Measurements from ENCODE around the gene MACF1. TPM values are rescaled to one million over a fixed set of nuclear protein-coding genes. Genes with fewer than 3 reads are reported as not detected.

MACF1 gene
- total RNA-seq, 1 donor from 2014 or later, result 222 TPM

DNA sequence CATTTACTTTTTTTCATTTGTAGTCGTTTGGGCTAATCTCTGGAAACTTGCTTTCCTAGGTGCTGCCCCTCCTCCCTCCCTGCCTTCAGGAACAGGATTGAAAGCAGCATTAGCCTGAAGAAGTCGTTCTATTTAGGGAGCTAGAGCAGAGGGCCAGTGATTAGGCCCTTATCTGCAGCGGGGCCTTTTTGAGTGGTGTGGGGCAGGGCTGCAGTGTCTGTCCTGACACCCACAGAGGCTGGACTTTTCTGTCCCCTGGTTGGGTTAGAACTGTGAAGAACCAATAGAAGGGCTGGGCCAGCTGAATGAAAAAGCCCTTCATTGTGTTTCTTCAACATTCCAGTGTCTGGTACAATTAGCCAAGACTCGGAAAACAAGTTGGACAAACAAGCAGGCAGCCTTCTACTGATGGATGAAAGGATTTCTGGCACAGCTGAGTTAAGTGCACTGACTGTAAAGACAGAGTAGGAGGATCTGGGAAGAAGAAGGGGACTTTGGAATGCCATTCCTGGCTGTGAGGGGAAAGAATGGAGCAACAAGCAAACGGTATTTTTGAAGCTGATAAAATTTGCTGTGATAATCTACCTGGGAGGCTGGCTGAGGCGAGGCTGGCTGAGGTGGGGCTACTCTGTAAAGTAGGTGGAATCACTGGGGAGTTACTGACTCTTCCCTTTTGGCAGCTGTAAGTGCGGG lies 9.7 kb downstream of the MACF1 start:
- Mint-ChIP-seq H3K9me3 (no peaks in the 10 kb centered on the region), H3K4me3 (peak overlapping the region; percentile 1), H3K27me3 (ENCODE audit: insufficient read depth, low read depth) (peaks cover 4% of the 10 kb centered on the region), H3K4me1 (peaks cover 35% of the 10 kb centered on the region), H3K36me3 (peaks cover 8% of the 10 kb centered on the region), H3K27ac (peak overlapping the region; percentile 87)
- H3K4me1 ChIP-seq, result peaks cover 47% of the 10 kb centered on the region
- H3K4me2 ChIP-seq, result peak overlapping the region; percentile 67
- no peaks in the 10 kb centered on the region for H3K9me3 ChIP-seq (ENCODE audit: low read depth)
- no peak overlapping the region for H2AFZ ChIP-seq (replicated peaks)
- H3K36me3 ChIP-seq, result no peaks in the 10 kb centered on the region
- no peak overlapping the region for H3K9ac ChIP-seq
- H3K27me3 ChIP-seq, result no peaks in the 10 kb centered on the region
- TF ChIP-seq EZH2 (IDR thresholded peaks at IDR 0.05) (no peak), EZH2phosphoT487 (IDR thresholded peaks at IDR 0.05) (no peak), CTCF (IDR thresholded peaks at IDR 0.05) (no peak)
- DNase-seq (ENCODE audit: low spot score), result peak; percentile 90
- peaks cover 42% of the 10 kb centered on the region for H4K20me1 ChIP-seq (ENCODE audit: low read depth)
- peaks cover 86% of the 10 kb centered on the region for H3K79me2 ChIP-seq (ENCODE audit: low read depth)
- peaks cover 33% of the 10 kb centered on the region for H3F3A ChIP-seq (ENCODE audit: low read depth)
- peak overlapping the region; percentile 95 for H3K27ac ChIP-seq
- H3K4me3 ChIP-seq, result no peak overlapping the region

- H3K79me2 ChIP-seq (ENCODE audit: low read depth), result peaks cover 86% of the 10 kb centered on the region
- Mint-ChIP-seq H3K36me3 (peaks cover 8% of the 10 kb centered on the region), H3K27me3 (ENCODE audit: insufficient read depth, low read depth) (peaks cover 5% of the 10 kb centered on the region), H3K4me1 (peaks cover 35% of the 10 kb centered on the region), H3K4me3 (no peak overlapping the region), H3K9me3 (no peaks in the 10 kb centered on the region), H3K27ac (peak overlapping the region; percentile 32)
- H3F3A ChIP-seq (ENCODE audit: low read depth), result peaks cover 33% of the 10 kb centered on the region
- no peaks in the 10 kb centered on the region for H3K27me3 ChIP-seq
- no peak for TF ChIP-seq EZH2phosphoT487 (IDR thresholded peaks at IDR 0.05)
- no peak for TF ChIP-seq CTCF (IDR thresholded peaks at IDR 0.05)
- no peak for TF ChIP-seq EZH2 (IDR thresholded peaks at IDR 0.05)
- peak overlapping the region; percentile 67 for H3K4me2 ChIP-seq
- no peaks in the 10 kb centered on the region for H3K36me3 ChIP-seq
- H3K4me1 ChIP-seq, result peaks cover 47% of the 10 kb centered on the region
- H3K9ac ChIP-seq, result no peak overlapping the region
- H3K9me3 ChIP-seq (ENCODE audit: low read depth), result no peaks in the 10 kb centered on the region
- no peak for DNase-seq (ENCODE audit: low spot score)
- H3K4me3 ChIP-seq, result no peak overlapping the region
- H3K27ac ChIP-seq, result peak overlapping the region; percentile 95
- H2AFZ ChIP-seq (replicated peaks), result no peak overlapping the region
- H4K20me1 ChIP-seq (ENCODE audit: low read depth), result peaks cover 45% of the 10 kb centered on the region
These were observed 10.2 kb downstream of the MACF1 start for GRCh38 chr1:39214714-39214997.

DNA sequence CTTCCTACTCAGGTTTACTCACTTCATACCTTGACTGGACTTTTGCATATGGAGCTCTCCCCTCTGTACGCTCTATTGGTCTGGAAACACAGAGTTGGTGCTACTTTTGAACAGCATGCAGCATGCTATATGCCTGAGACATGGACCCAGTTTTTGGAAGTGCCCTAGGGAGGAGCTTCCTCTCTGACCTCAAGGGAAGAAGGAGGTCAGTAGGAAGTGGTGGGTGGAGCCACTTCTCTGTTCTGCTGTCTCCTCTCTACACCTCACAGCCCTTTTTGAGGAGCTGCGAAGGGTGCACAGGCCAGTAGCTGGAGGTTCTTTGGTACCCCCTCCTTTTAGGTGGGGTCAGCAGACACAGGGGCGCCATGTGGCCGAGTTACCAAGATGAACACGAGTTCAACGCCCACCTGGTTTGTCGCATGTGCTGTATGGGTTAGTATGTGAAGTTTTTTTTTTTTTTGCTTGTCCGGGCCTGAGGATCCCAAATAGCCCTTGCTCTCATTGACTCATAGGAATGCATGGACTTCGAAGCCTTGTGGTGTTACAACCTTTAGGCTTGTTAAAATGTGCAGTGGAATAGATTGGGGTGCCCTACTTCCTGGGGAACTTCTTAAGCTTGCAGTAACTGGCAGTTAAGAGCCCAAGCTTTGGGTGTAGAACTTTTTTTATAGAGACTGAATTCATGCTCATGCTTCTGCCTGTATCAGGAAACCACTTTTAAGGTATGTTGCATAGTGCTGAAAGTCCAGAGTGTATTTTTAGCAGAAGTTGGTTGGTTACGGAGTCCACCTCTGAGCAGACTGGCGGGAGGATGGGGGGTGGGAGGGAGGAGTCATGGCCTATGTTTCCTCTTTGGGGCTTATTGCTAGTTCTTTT lies 10.7 kb downstream of the MACF1 start:
- Histone ChIP-seq H3K79me2 (ENCODE audit: low read depth) (peaks cover 86% of the 10 kb centered on the region), H3F3A (ENCODE audit: low read depth) (peaks cover 33% of the 10 kb centered on the region), H3K36me3 (no peaks in the 10 kb centered on the region), H4K20me1 (ENCODE audit: low read depth) (peaks cover 46% of the 10 kb centered on the region), H3K4me3 (no peak overlapping the region), H3K4me1 (peaks cover 47% of the 10 kb centered on the region), H3K9me3 (ENCODE audit: low read depth) (no peaks in the 10 kb centered on the region), H2AFZ (replicated peaks) (no peak overlapping the region), H3K9ac (no peak overlapping the region), H3K4me2 (peak overlapping the region; percentile 67), H3K27ac (peak overlapping the region; percentile 95), H3K27me3 (no peaks in the 10 kb centered on the region)
- no peak overlapping the region for H3K27ac Mint-ChIP-seq
- H3K27me3 Mint-ChIP-seq (ENCODE audit: insufficient read depth, low read depth), result peaks cover 6% of the 10 kb centered on the region
- peaks cover 35% of the 10 kb centered on the region for H3K4me1 Mint-ChIP-seq
- peaks cover 8% of the 10 kb centered on the region for H3K36me3 Mint-ChIP-seq
- TF ChIP-seq CTCF (IDR thresholded peaks at IDR 0.05), result no peak
- TF ChIP-seq EZH2 (IDR thresholded peaks at IDR 0.05), result no peak
- TF ChIP-seq EZH2phosphoT487 (IDR thresholded peaks at IDR 0.05), result no peak
- DNase-seq (ENCODE audit: low spot score), result peak; percentile 9
- H3K4me3 Mint-ChIP-seq, result no peak overlapping the region
- no peaks in the 10 kb centered on the region for H3K9me3 Mint-ChIP-seq

All from neural progenitor cell (in vitro differentiated cells).